ENCODE measurements around the gene ARL3. TPM values are rescaled to one million over a fixed set of nuclear protein-coding genes. Genes with fewer than 3 reads are reported as not detected.

The ARL3 gene
- total RNA-seq, 2 experiments from 2014 or later = 4.7 to 5.2 TPM

GRCh38 chr10:102677331-102678067 lies 36.7 kb downstream of the ARL3 start:
- Mint-ChIP-seq H3K9me3 (ENCODE audit: insufficient read depth) (no peaks in the 10 kb centered on the region), H3K27me3 (ENCODE audit: low read depth) (no peaks in the 10 kb centered on the region), H3K4me3 (no peak overlapping the region), H3K27ac (no peak overlapping the region), H3K4me1 (ENCODE audit: low read depth) (peaks cover 58% of the 10 kb centered on the region), H3K36me3 (ENCODE audit: low read depth) (peaks cover 18% of the 10 kb centered on the region)
- POLR2A ChIA-PET = interaction anchor here (1.4 kb wide), 1 partner anchor 28 kb away, joined by 3 read pairs; no protein-coding TSS in a partner anchor
- CTCF ChIA-PET = interaction anchor here (1.6 to 4.6 kb wide), 4 partner anchors 8 to 42 kb away, joined by 6 to 61 read pairs (median 16); partner anchors contain the start of genes ARL3 and SFXN2
- DNase-seq (no peak), ATAC-seq (no peak)

- Mint-ChIP-seq H3K9me3 (ENCODE audit: insufficient read depth) (no peaks in the 10 kb centered on the region), H3K4me1 (ENCODE audit: low read depth) (peaks cover 51% of the 10 kb centered on the region)
- CTCF ChIA-PET = interaction anchor here (1.5 to 4.6 kb wide), 4 partner anchors 15 to 42 kb away, joined by 4 to 61 read pairs (median 26); partner anchors contain the start of genes ARL3, SFXN2 and TRIM8
These were observed 37.5 kb downstream of the ARL3 start for GRCh38 chr10:102676534-102677315.

GRCh38 chr10:102675666-102676533 lies 38.3 kb downstream of the ARL3 start:
- peak overlapping the region; percentile 65 for H3K27ac Mint-ChIP-seq
- DNase-seq (no peak), ATAC-seq (no peak)
- H3K36me3 Mint-ChIP-seq (ENCODE audit: low read depth) = peaks cover 5% of the 10 kb centered on the region
- H3K27me3 Mint-ChIP-seq (ENCODE audit: low read depth) = no peaks in the 10 kb centered on the region
- no peaks in the 10 kb centered on the region for H3K9me3 Mint-ChIP-seq (ENCODE audit: insufficient read depth)
- ChIA-PET CTCF (interaction anchor here (1.0 to 4.6 kb wide), 11 partner anchors 8 to 171 kb away, joined by 3 to 61 read pairs (median 5); partner anchors contain the start of genes ARL3, SFXN2 and TRIM8), POLR2A (interaction anchor here (0.8 to 3.3 kb wide), 6 partner anchors 11 to 38 kb away, joined by 3 to 24 read pairs (median 5); partner anchors contain the start of genes ARL3, SFXN2 and TRIM8)
- H3K4me1 Mint-ChIP-seq (ENCODE audit: low read depth) = peaks cover 45% of the 10 kb centered on the region
- H3K4me3 Mint-ChIP-seq = no peak overlapping the region

More at GRCh38 chr10:102676534-102677315, 37.5 kb downstream of the ARL3 start:
- Mint-ChIP-seq H3K27me3 (ENCODE audit: low read depth) (no peaks in the 10 kb centered on the region), H3K36me3 (ENCODE audit: low read depth) (peaks cover 10% of the 10 kb centered on the region), H3K4me3 (no peak overlapping the region), H3K27ac (no peak overlapping the region)
- POLR2A ChIA-PET = interaction anchor here (0.6 to 1.4 kb wide), 2 partner anchors 27 to 36 kb away, joined by 3 to 4 read pairs; no protein-coding TSS in a partner anchor
- ATAC-seq (no peak), DNase-seq (no peak)

GRCh38 chr10:102675011-102675665 lies 39.1 kb downstream of the ARL3 start:
- Mint-ChIP-seq H3K27ac (peak overlapping the region; percentile 87), H3K36me3 (ENCODE audit: low read depth) (peaks cover 5% of the 10 kb centered on the region), H3K4me3 (peak overlapping the region; percentile 70), H3K4me1 (ENCODE audit: low read depth) (peaks cover 42% of the 10 kb centered on the region), H3K9me3 (ENCODE audit: insufficient read depth) (no peaks in the 10 kb centered on the region), H3K27me3 (ENCODE audit: low read depth) (no peaks in the 10 kb centered on the region)
- DNase-seq (no peak), ATAC-seq (no peak)
- CTCF ChIA-PET = interaction anchor here (1.0 to 4.6 kb wide), 13 partner anchors 8 to 170 kb away, joined by 3 to 61 read pairs (median 5); partner anchors contain the start of genes ARL3, SFXN2 and TRIM8
- POLR2A ChIA-PET = interaction anchor here (0.8 to 3.3 kb wide), 8 partner anchors 10 to 138 kb away, joined by 3 to 24 read pairs (median 4); partner anchors contain the start of genes ARL3, SFXN2 and TRIM8

GRCh38 chr10:102674566-102674965 lies 39.6 kb downstream of the ARL3 start:
- CTCF ChIA-PET = interaction anchor here (1.0 to 4.6 kb wide), 11 partner anchors 9 to 38 kb away, joined by 3 to 61 read pairs (median 5); partner anchors contain the start of genes ARL3, SFXN2 and TRIM8
- H3K27ac Mint-ChIP-seq = peak overlapping the region; percentile 87
- DNase-seq (peak; percentile 44), ATAC-seq (peak; percentile 60)
- peaks cover 47% of the 10 kb centered on the region for H3K4me1 Mint-ChIP-seq (ENCODE audit: low read depth)
- POLR2A ChIA-PET = interaction anchor here (0.8 to 3.3 kb wide), 8 partner anchors 10 to 138 kb away, joined by 3 to 24 read pairs (median 5); partner anchors contain the start of genes ARL3, SFXN2 and TRIM8
- peaks cover 5% of the 10 kb centered on the region for H3K36me3 Mint-ChIP-seq (ENCODE audit: low read depth)
- peak overlapping the region; percentile 70 for H3K4me3 Mint-ChIP-seq
- no peaks in the 10 kb centered on the region for H3K27me3 Mint-ChIP-seq (ENCODE audit: low read depth)
- no peaks in the 10 kb centered on the region for H3K9me3 Mint-ChIP-seq (ENCODE audit: insufficient read depth)

GRCh38 chr10:102673819-102674511 lies 40.2 kb downstream of the ARL3 start:
- Mint-ChIP-seq H3K36me3 (ENCODE audit: low read depth) (peaks cover 5% of the 10 kb centered on the region), H3K9me3 (ENCODE audit: insufficient read depth) (no peaks in the 10 kb centered on the region), H3K27ac (peak overlapping the region; percentile 87), H3K4me1 (ENCODE audit: low read depth) (peaks cover 52% of the 10 kb centered on the region), H3K27me3 (ENCODE audit: low read depth) (no peaks in the 10 kb centered on the region), H3K4me3 (peak overlapping the region; percentile 70)
- POLR2A ChIA-PET = interaction anchor here (0.8 to 3.3 kb wide), 7 partner anchors 10 to 139 kb away, joined by 3 to 24 read pairs (median 5); partner anchors contain the start of genes ARL3, SFXN2 and TRIM8
- ATAC-seq (peak; percentile 93), DNase-seq (peak; percentile 89)
- CTCF ChIA-PET = interaction anchor here (1.0 to 4.6 kb wide), 11 partner anchors 10 to 62 kb away, joined by 3 to 61 read pairs (median 5); partner anchors contain the start of genes ARL3, SFXN2 and TRIM8

GRCh38 chr10:102673236-102673818 lies 40.9 kb downstream of the ARL3 start:
- Mint-ChIP-seq H3K36me3 (ENCODE audit: low read depth) (peaks cover 5% of the 10 kb centered on the region), H3K27ac (peak overlapping the region; percentile 87), H3K9me3 (ENCODE audit: insufficient read depth) (no peaks in the 10 kb centered on the region), H3K27me3 (ENCODE audit: low read depth) (no peaks in the 10 kb centered on the region), H3K4me1 (ENCODE audit: low read depth) (peaks cover 54% of the 10 kb centered on the region), H3K4me3 (peak overlapping the region; percentile 70)
- DNase-seq = no peak
- ChIA-PET POLR2A (interaction anchor here (0.5 to 3.3 kb wide), 6 partner anchors 9 to 178 kb away, joined by 3 to 24 read pairs (median 5); partner anchors contain the start of genes ARL3, SFXN2 and TRIM8), CTCF (interaction anchor here (1.0 to 4.6 kb wide), 10 partner anchors 10 to 62 kb away, joined by 3 to 61 read pairs (median 6); partner anchors contain the start of genes ARL3, SFXN2 and TRIM8)
- no peak for ATAC-seq

GRCh38 chr10:102670871-102671434 lies 43.2 kb downstream of the ARL3 start:
- Mint-ChIP-seq H3K27ac (no peak overlapping the region), H3K36me3 (ENCODE audit: low read depth) (peaks cover 2% of the 10 kb centered on the region), H3K4me3 (no peak overlapping the region), H3K4me1 (ENCODE audit: low read depth) (peaks cover 55% of the 10 kb centered on the region), H3K27me3 (ENCODE audit: low read depth) (no peaks in the 10 kb centered on the region), H3K9me3 (ENCODE audit: insufficient read depth) (no peaks in the 10 kb centered on the region)
- POLR2A ChIA-PET = interaction anchor here (1.3 to 3.2 kb wide), 3 partner anchors 10 to 43 kb away, joined by 3 to 35 read pairs (median 8); partner anchors contain the start of genes ARL3, SFXN2 and TRIM8
- CTCF ChIA-PET = interaction anchor here (1.2 to 4.1 kb wide), 15 partner anchors 8 to 73 kb away, joined by 3 to 61 read pairs (median 8); partner anchors contain the start of genes ARL3, SFXN2, TRIM8 and WBP1L
- ATAC-seq = no peak
- DNase-seq = no peak

Measured in activated CD8-positive, alpha-beta T cell treated with anti-CD3 and anti-CD28 coated beads, Interleukin-2, amount 10 ng/mL, durations not matched to agents 7 days and 5 days (primary cell).